ENCODE results near the gene SH2B3. TPM values are rescaled to one million over a fixed set of nuclear protein-coding genes. Genes with fewer than 3 reads are reported as not detected.

Gene SH2B3
- total RNA-seq, 2 experiments from 2014 or later, result 32.6 to 34.2 TPM

DNA sequence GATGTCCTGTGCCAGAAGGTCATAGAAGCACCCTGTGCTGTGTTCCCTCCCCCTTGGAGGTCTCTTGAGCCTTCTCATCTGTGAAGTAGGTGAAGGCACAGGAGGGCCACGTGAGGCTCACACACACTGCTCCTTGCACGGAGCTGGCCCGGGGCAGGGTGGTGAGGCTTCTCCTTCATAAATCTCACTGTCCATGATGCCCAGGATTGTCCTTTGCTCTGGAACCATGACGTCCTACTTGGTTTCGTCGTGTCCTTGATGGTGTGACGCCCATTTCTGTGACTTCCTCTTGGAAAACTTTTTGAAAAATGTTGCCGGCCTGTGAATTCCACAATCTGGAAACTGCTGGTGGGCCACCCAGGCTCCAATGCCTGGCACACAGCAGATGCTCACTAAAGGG is 34.4 kb downstream of the SH2B3 start:
- ChIA-PET CTCF (interaction anchor here (3.3 to 28.6 kb wide), 2 partner anchors 12 to 36 kb away, joined by 19 to 1161 read pairs; partner anchors contain the start of gene SH2B3), POLR2A (no interaction called here)
- no peak for DNase-seq
- Mint-ChIP-seq H3K9me3 (no peaks in the 10 kb centered on the region), H3K27ac (peak overlapping the region; percentile 7), H3K27me3 (no peaks in the 10 kb centered on the region), H3K36me3 (peaks cover 15% of the 10 kb centered on the region), H3K4me3 (no peak overlapping the region), H3K4me1 (ENCODE audit: low read depth) (peaks cover 92% of the 10 kb centered on the region)
- intact Hi-C loops (cut with micrococcal nuclease), result loop anchor here (10.0 kb wide), 1 partner anchor 245 kb away; the partner anchor contains the start of genes ACAD10 and BRAP

DNA sequence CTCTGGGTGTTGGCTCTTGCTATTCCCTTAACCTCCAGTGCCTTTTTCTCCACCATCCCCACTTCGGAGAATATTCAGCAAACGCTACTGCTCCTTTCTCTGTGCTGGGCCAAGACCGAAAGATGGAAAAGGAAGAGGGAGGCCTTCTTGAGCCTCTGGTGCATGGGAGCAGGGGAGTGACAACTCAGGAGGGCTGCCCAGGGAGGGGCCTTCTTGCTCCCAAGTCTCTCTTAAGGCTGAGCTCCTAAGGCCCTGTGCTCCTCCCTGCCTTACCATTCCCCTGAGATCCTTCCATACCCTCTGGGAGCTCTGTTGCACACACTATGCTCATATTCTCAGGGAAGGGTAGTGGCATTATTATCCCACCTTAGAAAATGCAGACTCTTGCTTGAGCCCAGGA is 34.9 kb downstream of the SH2B3 start:
- POLR2A ChIA-PET, result no interaction called here
- DNase-seq, result no peak
- no peaks in the 10 kb centered on the region for H3K9me3 Mint-ChIP-seq
- intact Hi-C loops (cut with micrococcal nuclease), result loop anchor here (10.0 kb wide), 1 partner anchor 244 kb away; the partner anchor contains the start of genes ACAD10 and BRAP
- no peaks in the 10 kb centered on the region for H3K27me3 Mint-ChIP-seq
- CTCF ChIA-PET, result interaction anchor here (0.7 to 28.6 kb wide), 3 partner anchors 11 to 36 kb away, joined by 4 to 1161 read pairs (median 19); partner anchors contain the start of gene SH2B3
- no peak overlapping the region for H3K27ac Mint-ChIP-seq
- peaks cover 15% of the 10 kb centered on the region for H3K36me3 Mint-ChIP-seq
- H3K4me3 Mint-ChIP-seq, result no peak overlapping the region
- peaks cover 92% of the 10 kb centered on the region for H3K4me1 Mint-ChIP-seq (ENCODE audit: low read depth)

DNA sequence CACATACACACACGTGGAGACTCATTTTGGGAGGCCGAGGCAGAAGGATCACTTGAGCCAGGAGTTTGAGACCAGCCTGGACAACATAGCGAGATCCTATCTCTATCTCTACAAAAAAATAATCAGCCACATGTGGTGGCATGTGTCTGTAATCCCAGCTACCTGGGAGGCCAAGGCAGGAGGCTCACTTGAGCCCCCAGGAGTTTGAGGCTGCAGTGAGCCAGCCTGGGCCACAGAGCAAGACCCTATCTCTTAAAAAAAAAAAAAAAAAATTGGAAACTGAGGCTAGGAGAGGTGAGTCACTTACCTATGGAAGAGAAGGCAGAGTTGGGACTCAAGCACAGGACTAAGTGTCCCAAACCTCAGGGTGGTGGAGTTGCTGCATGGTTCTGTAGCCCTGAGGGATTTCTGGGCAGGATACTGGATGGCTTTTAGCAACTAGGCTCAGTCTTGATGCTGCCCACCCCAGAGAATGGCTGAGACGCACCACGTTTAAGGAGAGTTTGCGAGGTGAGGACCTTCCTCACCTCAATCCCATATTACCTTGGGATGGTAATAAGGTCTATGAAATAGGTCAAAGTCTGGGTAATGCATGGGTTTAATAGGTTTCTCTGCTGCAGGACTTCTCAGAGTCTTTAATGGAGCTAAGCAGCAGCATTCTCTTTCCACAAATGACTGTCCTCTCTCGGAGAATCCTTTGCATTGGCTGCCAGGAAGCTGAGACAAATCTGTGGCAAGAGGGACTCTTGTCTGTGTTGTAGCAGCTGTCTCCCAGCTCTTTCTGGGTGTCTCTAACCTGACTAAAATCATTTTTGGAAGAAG is 35.6 kb downstream of the SH2B3 start:
- Mint-ChIP-seq H3K4me3 (no peak overlapping the region), H3K36me3 (peaks cover 20% of the 10 kb centered on the region), H3K27me3 (no peaks in the 10 kb centered on the region), H3K4me1 (ENCODE audit: low read depth) (peaks cover 92% of the 10 kb centered on the region), H3K9me3 (no peaks in the 10 kb centered on the region), H3K27ac (peak overlapping the region; percentile 30)
- intact Hi-C loops (cut with micrococcal nuclease), result loop anchor here (10.0 kb wide), 1 partner anchor 243 kb away; the partner anchor contains the start of genes ACAD10 and BRAP
- no peak for DNase-seq
- ChIA-PET POLR2A (interaction anchor here (0.6 to 1.1 kb wide), 2 partner anchors 16 to 116 kb away, joined by 3 to 5 read pairs; no protein-coding TSS in a partner anchor), CTCF (interaction anchor here (0.6 to 28.6 kb wide), 4 partner anchors 10 to 197 kb away, joined by 3 to 1161 read pairs (median 12); partner anchors contain the start of gene SH2B3)

DNA sequence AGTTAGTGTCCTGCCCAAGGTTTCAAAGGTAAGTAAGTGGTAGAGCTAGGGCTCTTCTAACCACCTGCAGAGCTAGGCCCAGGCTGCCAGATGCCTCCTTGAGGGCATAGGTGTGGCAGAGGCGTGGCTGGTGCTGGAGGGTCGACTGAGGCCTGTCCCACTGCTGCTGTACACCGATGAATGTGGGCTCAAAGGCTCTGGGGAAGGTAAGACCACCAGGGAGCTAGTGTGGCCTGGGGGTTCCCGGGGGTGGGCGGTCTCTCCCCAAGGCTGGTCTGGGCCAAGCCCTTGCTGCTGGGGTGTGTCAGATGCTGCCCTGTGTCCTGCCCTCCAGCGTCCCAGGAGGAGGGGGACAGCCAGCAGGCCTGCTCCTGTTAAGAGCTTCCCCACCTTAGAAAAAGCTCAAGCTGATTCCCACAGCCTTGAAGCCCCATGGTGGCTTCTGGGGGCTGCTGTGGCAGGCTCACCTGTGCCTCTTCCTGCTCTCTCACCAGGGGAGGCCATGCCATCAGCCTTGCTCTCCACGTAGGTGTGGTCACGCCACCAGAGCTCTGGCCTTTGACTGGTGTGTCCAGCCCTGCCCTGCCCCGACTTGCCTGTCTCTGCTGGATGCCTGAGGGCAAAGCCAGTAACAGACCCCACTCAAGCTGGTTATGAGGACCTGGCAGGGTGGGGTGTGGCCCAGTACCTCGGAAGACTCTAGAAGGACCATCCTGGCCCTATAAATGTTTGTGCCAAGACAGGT is 36.8 kb downstream of the SH2B3 start:
- Mint-ChIP-seq H3K4me1 (ENCODE audit: low read depth) (peaks cover 88% of the 10 kb centered on the region), H3K4me3 (no peak overlapping the region), H3K27me3 (no peaks in the 10 kb centered on the region), H3K9me3 (no peaks in the 10 kb centered on the region), H3K36me3 (peaks cover 27% of the 10 kb centered on the region), H3K27ac (peak overlapping the region; percentile 56)
- no peak for DNase-seq
- POLR2A ChIA-PET, result interaction anchor here (1.1 to 5.4 kb wide), 3 partner anchors 15 to 36 kb away, joined by 3 to 91 read pairs (median 5); partner anchors contain the start of gene SH2B3
- CTCF ChIA-PET, result interaction anchor here (0.7 to 28.6 kb wide), 4 partner anchors 9 to 38 kb away, joined by 3 to 1161 read pairs (median 11); partner anchors contain the start of gene SH2B3
- intact Hi-C loops (cut with micrococcal nuclease), result loop anchor here (10.0 kb wide), 1 partner anchor 242 kb away; the partner anchor contains the start of genes ACAD10 and BRAP

DNA sequence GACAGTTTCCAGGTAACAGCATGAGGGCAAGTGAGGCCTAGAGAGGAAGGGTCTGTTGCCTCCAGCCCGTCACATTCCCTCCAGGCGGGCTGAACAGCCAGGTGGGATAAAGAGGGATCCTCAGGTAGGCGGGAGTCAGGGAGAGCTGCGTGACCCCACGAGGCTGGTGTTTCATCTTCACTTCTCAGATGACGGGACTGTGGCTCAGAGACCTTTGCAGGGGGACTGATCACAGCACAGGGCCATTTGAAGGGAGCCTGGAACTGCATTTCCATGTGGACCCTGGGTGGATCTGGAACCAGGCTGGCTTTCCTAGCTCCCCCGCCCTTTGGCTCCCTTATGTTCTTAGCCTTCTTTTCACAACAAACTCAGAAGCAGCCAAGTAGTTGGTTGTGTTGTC is 37.4 kb downstream of the SH2B3 start:
- no peak for DNase-seq
- peaks cover 85% of the 10 kb centered on the region for H3K4me1 Mint-ChIP-seq (ENCODE audit: low read depth)
- intact Hi-C loops (cut with micrococcal nuclease), result loop anchor here (10.0 kb wide), 1 partner anchor 242 kb away; the partner anchor contains the start of genes ACAD10 and BRAP
- ChIA-PET CTCF (interaction anchor here (0.7 to 28.6 kb wide), 8 partner anchors 8 to 87 kb away, joined by 3 to 1161 read pairs (median 14); partner anchors contain the start of gene SH2B3), POLR2A (interaction anchor here (0.6 to 5.4 kb wide), 7 partner anchors 9 to 267 kb away, joined by 3 to 91 read pairs (median 4); partner anchors contain the start of gene SH2B3)
- H3K4me3 Mint-ChIP-seq, result no peak overlapping the region
- peaks cover 32% of the 10 kb centered on the region for H3K36me3 Mint-ChIP-seq
- no peaks in the 10 kb centered on the region for H3K9me3 Mint-ChIP-seq
- no peaks in the 10 kb centered on the region for H3K27me3 Mint-ChIP-seq
- peak overlapping the region; percentile 77 for H3K27ac Mint-ChIP-seq

DNA sequence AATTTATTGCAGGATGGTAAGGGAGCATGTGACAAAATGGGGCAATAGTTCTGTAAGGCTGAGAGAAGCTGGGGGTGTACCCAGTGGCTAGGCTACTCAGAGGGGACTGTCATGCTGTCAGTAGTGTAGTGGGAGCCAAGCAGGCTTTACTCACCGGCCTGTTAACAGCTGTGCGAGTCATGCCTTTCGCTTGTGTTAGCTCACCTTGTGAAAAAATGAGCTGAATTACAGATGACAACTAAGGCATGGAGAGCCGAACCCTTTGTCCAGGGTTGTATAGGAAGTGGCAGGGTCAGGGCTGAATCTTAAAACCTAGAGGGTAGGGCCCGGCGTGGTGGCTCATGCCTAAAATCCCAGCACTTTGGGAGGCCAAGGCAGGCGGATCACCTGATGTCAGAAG is 37.9 kb downstream of the SH2B3 start:
- peaks cover 80% of the 10 kb centered on the region for H3K4me1 Mint-ChIP-seq (ENCODE audit: low read depth)
- peaks cover 37% of the 10 kb centered on the region for H3K36me3 Mint-ChIP-seq
- POLR2A ChIA-PET, result interaction anchor here (0.6 to 5.4 kb wide), 9 partner anchors 9 to 266 kb away, joined by 3 to 91 read pairs (median 3); partner anchors contain the start of gene SH2B3
- CTCF ChIA-PET, result interaction anchor here (1.4 to 28.6 kb wide), 8 partner anchors 8 to 86 kb away, joined by 3 to 1161 read pairs (median 11); partner anchors contain the start of gene SH2B3
- H3K9me3 Mint-ChIP-seq, result no peaks in the 10 kb centered on the region
- peak overlapping the region; percentile 77 for H3K27ac Mint-ChIP-seq
- no peaks in the 10 kb centered on the region for H3K27me3 Mint-ChIP-seq
- peak; percentile 79 for DNase-seq
- intact Hi-C loops (cut with micrococcal nuclease), result loop anchor here (10.0 kb wide), 1 partner anchor 241 kb away; the partner anchor contains the start of genes ACAD10 and BRAP
- H3K4me3 Mint-ChIP-seq, result peak overlapping the region; percentile 5

DNA sequence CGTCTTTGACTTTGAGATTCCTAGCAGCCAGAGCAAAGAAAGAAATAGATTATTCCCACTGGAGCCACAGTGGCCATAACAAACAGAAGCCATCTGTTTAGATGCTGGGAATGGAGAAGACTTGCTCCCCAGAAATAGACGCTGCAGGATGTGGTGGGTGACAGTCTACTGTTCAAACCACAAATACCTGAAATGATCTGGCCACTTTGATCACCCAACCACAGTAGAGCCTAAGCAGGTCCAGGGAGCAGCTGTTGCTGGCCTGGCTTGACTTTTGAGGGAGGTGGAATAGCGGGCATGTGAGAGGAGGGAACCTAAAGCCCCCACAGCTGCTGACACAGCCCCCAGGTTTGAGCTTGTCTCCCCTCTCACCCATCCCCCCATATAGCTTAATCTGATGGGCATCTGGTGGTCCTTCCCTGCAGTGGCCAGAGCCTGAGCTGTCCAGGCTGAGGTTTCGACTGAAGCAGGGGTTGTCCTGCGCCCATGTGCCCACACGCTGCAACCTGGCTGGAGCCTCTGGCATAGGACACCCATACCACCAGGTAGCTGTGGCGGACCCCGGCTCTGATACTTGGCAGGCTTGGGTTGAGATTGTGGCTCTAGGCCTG is 38.7 kb downstream of the SH2B3 start:
- H3K9me3 Mint-ChIP-seq, result no peaks in the 10 kb centered on the region
- CTCF ChIA-PET, result interaction anchor here (0.8 to 28.6 kb wide), 10 partner anchors 7 to 114 kb away, joined by 3 to 1161 read pairs (median 8); partner anchors contain the start of gene SH2B3
- peaks cover 43% of the 10 kb centered on the region for H3K36me3 Mint-ChIP-seq
- no peaks in the 10 kb centered on the region for H3K27me3 Mint-ChIP-seq
- DNase-seq, result peak; percentile 73
- H3K4me3 Mint-ChIP-seq, result peak overlapping the region; percentile 36
- peak overlapping the region; percentile 77 for H3K27ac Mint-ChIP-seq
- H3K4me1 Mint-ChIP-seq (ENCODE audit: low read depth), result peaks cover 82% of the 10 kb centered on the region
- intact Hi-C loops (cut with micrococcal nuclease), result loop anchor here (1.0 to 10.0 kb wide), 3 partner anchors 14 to 240 kb away; partner anchors contain the start of genes ACAD10, BRAP and PHETA1
- POLR2A ChIA-PET, result interaction anchor here (0.6 to 5.4 kb wide), 7 partner anchors 10 to 47 kb away, joined by 3 to 91 read pairs (median 4); partner anchors contain the start of gene SH2B3

DNA sequence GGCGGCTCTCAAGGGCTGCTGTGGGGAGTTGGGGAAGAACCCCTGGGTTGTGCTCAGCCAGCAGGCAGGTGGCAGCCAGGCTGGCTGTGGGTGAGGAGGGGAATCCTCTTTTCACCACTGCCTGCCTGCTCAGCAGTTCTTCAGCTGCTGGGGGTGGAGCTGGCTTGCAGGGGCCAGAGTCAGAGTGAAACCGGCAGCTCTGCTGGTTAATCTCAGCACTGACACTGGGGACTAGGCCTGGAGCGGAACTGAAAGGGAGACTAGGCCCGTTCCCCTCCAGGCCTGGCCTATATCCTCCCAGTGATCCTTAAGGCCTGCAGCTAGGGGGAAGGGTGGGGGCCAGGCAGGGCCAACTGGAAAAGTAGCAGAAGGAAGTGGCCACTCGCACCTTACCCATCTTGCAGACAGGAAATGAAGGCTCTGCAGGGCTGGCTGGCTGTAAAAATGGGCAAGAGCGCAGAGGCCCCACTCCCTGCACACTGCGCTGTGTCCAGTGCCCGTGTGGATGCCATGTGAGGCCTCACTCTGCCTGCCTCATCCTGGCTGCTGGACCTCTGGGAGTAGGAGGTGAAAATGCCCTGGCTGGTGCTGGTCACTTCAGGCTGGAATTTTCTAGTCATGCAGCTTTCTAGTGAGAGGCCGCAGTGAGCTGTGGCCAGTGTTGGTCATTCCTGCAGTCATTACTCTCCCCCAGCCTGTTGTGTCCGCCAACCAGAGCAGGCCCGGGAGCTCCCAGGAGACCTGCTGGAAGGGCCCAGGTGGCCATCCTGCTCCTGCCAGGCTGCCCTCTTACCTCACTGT is 39.4 kb downstream of the SH2B3 start:
- peaks cover 82% of the 10 kb centered on the region for H3K4me1 Mint-ChIP-seq (ENCODE audit: low read depth)
- no peaks in the 10 kb centered on the region for H3K27me3 Mint-ChIP-seq
- intact Hi-C loops (cut with micrococcal nuclease), result loop anchor here (1.0 to 10.0 kb wide), 5 partner anchors 10 to 240 kb away; partner anchors contain the start of genes ACAD10, BRAP, PHETA1 and SH2B3
- ChIA-PET POLR2A (interaction anchor here (0.6 to 5.4 kb wide), 6 partner anchors 11 to 48 kb away, joined by 3 to 91 read pairs (median 16); partner anchors contain the start of gene SH2B3), CTCF (interaction anchor here (0.6 to 28.6 kb wide), 12 partner anchors 9 to 250 kb away, joined by 3 to 1161 read pairs (median 5); partner anchors contain the start of gene SH2B3)
- peaks cover 46% of the 10 kb centered on the region for H3K36me3 Mint-ChIP-seq
- peak overlapping the region; percentile 77 for H3K27ac Mint-ChIP-seq
- H3K4me3 Mint-ChIP-seq, result peak overlapping the region; percentile 36
- DNase-seq, result peak; percentile 95
- H3K9me3 Mint-ChIP-seq, result no peaks in the 10 kb centered on the region

DNA sequence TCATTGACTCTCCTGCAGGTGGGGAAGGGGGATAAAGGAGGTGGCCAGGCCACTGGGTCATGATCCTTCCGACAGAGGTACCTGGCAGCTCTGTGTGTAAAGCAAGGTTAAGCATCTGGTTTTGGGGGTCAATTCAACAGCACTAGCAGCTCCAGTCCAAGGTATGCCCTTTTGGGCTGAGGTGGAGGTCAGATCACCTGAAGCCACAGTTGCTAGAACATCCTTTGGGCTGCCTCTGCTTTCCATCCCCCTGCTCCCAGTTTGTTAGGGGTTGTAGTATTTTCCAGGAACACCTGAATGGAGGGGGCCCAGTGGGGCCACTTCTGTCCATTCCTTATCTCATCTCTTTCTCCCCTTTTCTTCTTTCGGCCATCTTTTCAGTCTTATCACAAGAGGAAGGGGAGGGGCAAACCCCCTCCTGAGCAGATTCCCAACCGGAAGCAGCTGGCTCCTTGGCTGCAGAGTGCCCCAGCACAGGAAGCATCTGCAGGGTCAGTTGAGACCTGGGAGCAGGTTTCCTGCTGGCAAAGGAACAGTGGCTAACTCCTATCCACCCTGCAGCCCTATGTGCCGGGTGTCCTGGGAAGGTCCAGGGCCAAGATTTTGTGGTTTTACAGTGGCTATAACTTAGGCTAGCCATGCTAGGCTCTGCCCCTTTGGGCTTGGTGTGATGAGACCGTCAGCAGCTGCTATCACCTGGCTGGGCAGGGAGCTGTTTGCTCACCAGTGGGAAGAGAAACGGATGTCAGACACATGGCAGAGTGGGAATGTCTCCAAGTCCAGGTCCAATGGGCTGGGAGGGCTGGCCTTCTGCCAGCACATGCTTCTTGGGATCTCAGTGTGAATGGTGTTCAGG is 40.2 kb downstream of the SH2B3 start:
- ChIA-PET CTCF (interaction anchor here (0.6 to 28.6 kb wide), 10 partner anchors 11 to 250 kb away, joined by 3 to 1161 read pairs (median 5); partner anchors contain the start of gene SH2B3), POLR2A (interaction anchor here (3.1 to 5.4 kb wide), 3 partner anchors 12 to 40 kb away, joined by 29 to 91 read pairs (median 42); partner anchors contain the start of gene SH2B3)
- peaks cover 82% of the 10 kb centered on the region for H3K4me1 Mint-ChIP-seq (ENCODE audit: low read depth)
- no peaks in the 10 kb centered on the region for H3K27me3 Mint-ChIP-seq
- peaks cover 49% of the 10 kb centered on the region for H3K36me3 Mint-ChIP-seq
- H3K4me3 Mint-ChIP-seq, result no peak overlapping the region
- H3K9me3 Mint-ChIP-seq, result no peaks in the 10 kb centered on the region
- no peak for DNase-seq
- intact Hi-C loops (cut with micrococcal nuclease), result loop anchor here (1.0 to 10.0 kb wide), 4 partner anchors 11 to 239 kb away; partner anchors contain the start of genes ACAD10, BRAP, PHETA1 and SH2B3
- peak overlapping the region; percentile 24 for H3K27ac Mint-ChIP-seq
